Stomach (tissue), 4 donors: ENCODE results near the gene KRTAP10-1.

Experiments used
- CTCF ChIP-seq, 7 experiments: fragments of 450-650 bp in 4 of 7; fragments of 200-600 bp in 3 of 7; sonication (generic) in 3 of 7; IDR thresholded peaks; one replicate each; pipeline ENCODE4 v1.5.1; 2016 to 2019; ENCODE audit warnings: antibody characterized with exemption in 7 of 7, control low read depth in 2 of 7, mild to moderate bottlenecking in 1 of 7
- EP300 ChIP-seq: sonication (generic); formaldehyde crosslinking; IDR thresholded peaks from one replicate; pipeline ENCODE4 v1.6.1; 2017; ENCODE audit warnings: antibody characterized with exemption
- POLR2A ChIP-seq, 4 donors: fragments of 450-650 bp; IDR thresholded peaks; one replicate each; pipeline ENCODE4 v1.6.1; 2016; ENCODE audit warnings: antibody characterized with exemption in 4 of 4, control low read depth in 2 of 4, mild to moderate bottlenecking in 1 of 4, moderate library complexity in 1 of 4
- POLR2AphosphoS5 ChIP-seq, 3 donors: sonication (generic); formaldehyde crosslinking; IDR thresholded peaks; one replicate each; pipeline ENCODE4 v1.6.1; 2016; ENCODE audit warnings: antibody characterized with exemption in 3 of 3

DNA sequence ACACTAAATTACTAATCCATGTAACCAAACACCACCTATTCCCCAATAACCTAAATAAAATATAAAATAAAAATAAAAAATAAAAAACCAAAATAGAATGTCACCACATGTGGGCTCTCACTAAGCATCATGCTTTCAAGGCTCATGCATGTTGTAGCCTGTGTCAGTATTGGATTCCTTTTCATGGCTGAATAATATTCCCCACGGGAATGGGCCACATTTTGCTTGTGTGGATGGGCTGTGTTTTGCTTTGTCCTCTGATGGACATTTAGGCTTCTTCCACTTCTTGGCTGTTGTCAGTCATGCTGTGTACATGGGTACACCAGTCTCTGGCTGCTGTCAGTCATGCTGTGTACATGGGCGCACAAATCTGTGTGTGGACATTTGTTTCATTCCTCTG lies 49.1 kb upstream of the KRTAP10-1 start:
- TF ChIP-seq CTCF (IDR thresholded peaks at IDR 0.05) (no peak), POLR2A (IDR thresholded peaks at IDR 0.05) (no peak), EP300 (no peak), POLR2AphosphoS5 (IDR thresholded peaks at IDR 0.05) (no peak)
